ENCODE results near the gene CEP44.

CEP44 gene

DNA sequence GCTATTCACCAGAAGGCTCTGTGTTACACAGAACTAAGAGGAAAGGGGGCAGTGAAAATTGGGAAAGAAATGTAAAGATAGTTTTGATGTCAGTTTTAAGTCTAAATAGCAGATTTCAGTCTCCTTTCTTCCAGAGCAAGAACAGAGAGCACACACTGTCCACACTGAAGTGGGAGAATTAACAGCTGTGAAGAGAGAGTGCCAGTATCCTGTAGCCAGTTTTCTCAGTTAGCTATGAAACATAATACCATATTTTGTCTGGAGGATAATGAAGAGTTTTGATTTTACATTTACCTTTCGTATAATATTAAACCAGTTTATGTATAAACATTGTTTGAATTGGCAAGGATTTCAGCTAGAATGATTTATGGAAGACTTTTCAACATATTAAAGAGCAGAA is 35.3 kb upstream of the CEP44 start:
- Histone ChIP-seq H3K4me1 (ENCODE audit: control insufficient read depth in 1 of 2, insufficient read depth in 1 of 2, low read depth in 1 of 2, low read length in 1 of 2) (no peaks in the 10 kb centered on the region), H3K36me3 (no peaks in the 10 kb centered on the region), H3K9me3 (no peaks in the 10 kb centered on the region), H3K27me3 (no peaks in the 10 kb centered on the region), H3K4me3 (ENCODE audit: low read depth in 1 of 2, low read length in 1 of 2) (no peak overlapping the region), H3K27ac (no peak overlapping the region)
- no peak for TF ChIP-seq CTCF (IDR thresholded peaks at IDR 0.05)

DNA sequence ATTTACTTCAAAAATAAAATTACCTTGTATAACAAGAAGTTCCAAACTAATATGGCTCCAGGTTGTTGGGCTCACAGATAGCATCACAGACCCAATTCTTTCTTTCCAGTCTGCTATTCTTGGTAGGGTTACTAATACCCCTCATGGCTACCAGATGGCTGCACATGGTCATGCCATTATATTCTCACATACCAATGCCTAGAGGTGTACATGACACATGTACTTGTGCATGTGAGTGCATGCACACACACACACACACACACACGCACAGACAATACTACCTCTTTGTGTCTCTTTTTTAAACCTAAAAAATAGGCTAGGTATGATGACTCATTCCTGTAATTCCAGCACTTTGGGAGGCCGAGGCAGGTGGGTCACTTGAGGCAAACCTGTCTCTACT is 31.3 kb upstream of the CEP44 start:
- H3K4me3 ChIP-seq (ENCODE audit: low read depth in 1 of 2, low read length in 1 of 2), result no peak overlapping the region
- H3K27me3 ChIP-seq, result no peaks in the 10 kb centered on the region
- no peaks in the 10 kb centered on the region for H3K4me1 ChIP-seq (ENCODE audit: control insufficient read depth in 1 of 2, insufficient read depth in 1 of 2, low read depth in 1 of 2, low read length in 1 of 2)
- TF ChIP-seq CTCF (IDR thresholded peaks at IDR 0.05), result no peak
- H3K9me3 ChIP-seq, result no peaks in the 10 kb centered on the region
- H3K36me3 ChIP-seq, result peaks cover 29% of the 10 kb centered on the region
- no peak overlapping the region for H3K27ac ChIP-seq

DNA sequence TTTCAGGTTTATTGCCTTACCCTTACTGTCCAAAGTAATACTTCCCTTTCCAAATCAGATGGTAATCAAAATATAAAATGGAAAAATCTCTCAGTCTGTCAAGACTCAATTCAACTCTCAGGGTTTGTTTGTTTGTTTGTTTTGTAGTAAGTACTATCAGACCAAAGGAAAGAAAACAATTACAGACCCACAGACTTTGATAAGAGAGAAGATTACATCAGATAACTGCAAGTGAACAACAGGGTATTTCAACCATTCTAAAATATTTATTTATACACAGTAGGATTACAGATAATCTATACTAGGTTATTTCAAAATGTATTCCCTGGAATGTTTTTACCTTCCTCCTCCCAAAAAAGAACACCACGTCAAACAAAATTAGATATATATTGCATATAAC is 29.1 kb upstream of the CEP44 start:
- no peak overlapping the region for H3K27ac ChIP-seq
- no peaks in the 10 kb centered on the region for H3K9me3 ChIP-seq
- TF ChIP-seq CTCF (IDR thresholded peaks at IDR 0.05), result no peak
- H3K4me3 ChIP-seq (ENCODE audit: low read depth in 1 of 2, low read length in 1 of 2), result no peak overlapping the region
- H3K4me1 ChIP-seq (ENCODE audit: control insufficient read depth in 1 of 2, insufficient read depth in 1 of 2, low read depth in 1 of 2, low read length in 1 of 2), result no peaks in the 10 kb centered on the region
- no peaks in the 10 kb centered on the region for H3K27me3 ChIP-seq
- peaks cover 48% of the 10 kb centered on the region for H3K36me3 ChIP-seq

GRCh38 chr4:174255374-174255773 is 28.3 kb upstream of the CEP44 start:
- Histone ChIP-seq H3K27ac (no peak overlapping the region), H3K9me3 (no peaks in the 10 kb centered on the region), H3K27me3 (no peaks in the 10 kb centered on the region), H3K4me1 (ENCODE audit: control insufficient read depth in 1 of 2, insufficient read depth in 1 of 2, low read depth in 1 of 2, low read length in 1 of 2) (no peaks in the 10 kb centered on the region), H3K36me3 (peaks cover 48% of the 10 kb centered on the region), H3K4me3 (ENCODE audit: low read depth in 1 of 2, low read length in 1 of 2) (no peak overlapping the region)
- no peak for TF ChIP-seq CTCF (IDR thresholded peaks at IDR 0.05)

DNA sequence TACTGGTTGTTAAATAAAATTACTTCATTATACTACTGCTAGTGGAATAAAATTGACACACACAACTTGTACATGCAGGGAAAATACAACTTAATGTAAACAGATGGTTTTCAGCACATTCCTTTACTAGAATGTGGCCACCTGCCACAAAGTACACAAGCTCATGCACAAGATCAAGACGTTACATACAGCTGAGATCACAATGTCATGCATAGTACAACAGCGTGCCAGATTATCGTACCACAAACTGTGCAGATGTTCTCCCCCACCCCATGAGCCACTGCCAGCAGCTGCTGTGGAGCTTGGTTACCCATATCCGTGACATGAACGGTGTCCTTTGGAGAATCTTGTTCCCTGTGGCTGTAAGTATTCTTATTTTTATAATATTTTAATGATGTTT is 27.9 kb upstream of the CEP44 start:
- H3K4me3 ChIP-seq (ENCODE audit: low read depth in 1 of 2, low read length in 1 of 2), result no peak overlapping the region
- H3K36me3 ChIP-seq, result peaks cover 48% of the 10 kb centered on the region
- H3K27me3 ChIP-seq, result no peaks in the 10 kb centered on the region
- no peak for TF ChIP-seq CTCF (IDR thresholded peaks at IDR 0.05)
- H3K4me1 ChIP-seq (ENCODE audit: control insufficient read depth in 1 of 2, insufficient read depth in 1 of 2, low read depth in 1 of 2, low read length in 1 of 2), result no peaks in the 10 kb centered on the region
- no peak overlapping the region for H3K27ac ChIP-seq
- H3K9me3 ChIP-seq, result no peaks in the 10 kb centered on the region

- no peaks in the 10 kb centered on the region for H3K27me3 ChIP-seq
- no peak for TF ChIP-seq CTCF (IDR thresholded peaks at IDR 0.05)
- no peaks in the 10 kb centered on the region for H3K9me3 ChIP-seq
- H3K27ac ChIP-seq, result no peak overlapping the region
- no peak overlapping the region for H3K4me3 ChIP-seq (ENCODE audit: low read depth in 1 of 2, low read length in 1 of 2)
- peaks cover 48% of the 10 kb centered on the region for H3K36me3 ChIP-seq
- H3K4me1 ChIP-seq (ENCODE audit: control insufficient read depth in 1 of 2, insufficient read depth in 1 of 2, low read depth in 1 of 2, low read length in 1 of 2), result no peaks in the 10 kb centered on the region
Measured at GRCh38 chr4:174256277-174256713, 27.4 kb upstream of the CEP44 start.
